GM21381 (cell line): Measurements from ENCODE around the gene HSFX2.
"Not testable (repeated sequence)": the region's sequence is repeated elsewhere in the genome, so short reads cannot be mapped to it uniquely, and the experiment has no call there.

ENCODE experiments used
- ATAC-seq: cut with Tn5 transposase; IDR thresholded peaks from one replicate; pipeline ENCODE4 v1.9.1; 2021; ENCODE audit warnings: mild to moderate bottlenecking, moderate library complexity; ENCODE audit not compliant: unreplicated experiment

HSFX2 gene

GRCh38 chrX:149595943-149596342 lies 829 bp upstream of the HSFX2 start:
- not testable (repeated sequence) for ATAC-seq

- not testable (repeated sequence) for ATAC-seq
These were observed 4.1 kb downstream of the HSFX2 start for GRCh38 chrX:149590993-149591392.

- ATAC-seq: not testable (repeated sequence)
These were observed 7.8 kb downstream of the HSFX2 start, which contains the start of gene MAGEA9B for GRCh38 chrX:149587359-149587758. Gene MAGEA9B, minus strand, starts transcription at chrX:149587459. Its CDS starts 4,280 bp downstream, at chrX:149583179.

- ATAC-seq: not testable (repeated sequence)
These were observed 9.5 kb downstream of the HSFX2 start for GRCh38 chrX:149585631-149586030.

- ATAC-seq: peak; percentile 100
These were observed 21.7 kb downstream of the HSFX2 start for GRCh38 chrX:149573456-149573855.

- no peak for ATAC-seq
These were observed 22.4 kb downstream of the HSFX2 start for GRCh38 chrX:149572743-149573142.

GRCh38 chrX:149571770-149572169 lies 23.3 kb downstream of the HSFX2 start:
- ATAC-seq: no peak

- ATAC-seq: no peak
These were observed 24.4 kb downstream of the HSFX2 start for GRCh38 chrX:149570668-149571067.

- ATAC-seq: no peak
These were observed 25.3 kb downstream of the HSFX2 start for GRCh38 chrX:149569770-149570169.

GRCh38 chrX:149568701-149569296 lies 26.3 kb downstream of the HSFX2 start:
- no peak for ATAC-seq

- no peak for ATAC-seq
These were observed 27.3 kb downstream of the HSFX2 start for GRCh38 chrX:149567621-149568417.

GRCh38 chrX:149563359-149563758 lies 31.8 kb downstream of the HSFX2 start:
- ATAC-seq: no peak

- ATAC-seq: not testable (repeated sequence)
These were observed 39.9 kb downstream of the HSFX2 start for GRCh38 chrX:149555251-149555650.

GRCh38 chrX:149551939-149552248 lies 43.2 kb downstream of the HSFX2 start:
- ATAC-seq: not testable (repeated sequence)

- peak; percentile 38 for ATAC-seq
These were observed 43.7 kb downstream of the HSFX2 start for GRCh38 chrX:149551245-149551938.

GRCh38 chrX:149550454-149550853 lies 44.7 kb downstream of the HSFX2 start:
- not testable (repeated sequence) for ATAC-seq

GRCh38 chrX:149549701-149550100 lies 45.4 kb downstream of the HSFX2 start, which contains the start of gene HSFX3:
Gene HSFX3, minus strand, starts transcription at chrX:149549924. Its CDS starts 72 bp downstream, at chrX:149549852.
- not testable (repeated sequence) for ATAC-seq

GRCh38 chrX:149547782-149548181 lies 47.3 kb downstream of the HSFX2 start:
- ATAC-seq: not testable (repeated sequence)

- not testable (repeated sequence) for ATAC-seq
These were observed 48.2 kb downstream of the HSFX2 start for GRCh38 chrX:149546962-149547361.

- ATAC-seq: not testable (repeated sequence)
These were observed 49.3 kb downstream of the HSFX2 start for GRCh38 chrX:149545545-149546543.
